ENCODE measurements around the gene MMP24.

DNA sequence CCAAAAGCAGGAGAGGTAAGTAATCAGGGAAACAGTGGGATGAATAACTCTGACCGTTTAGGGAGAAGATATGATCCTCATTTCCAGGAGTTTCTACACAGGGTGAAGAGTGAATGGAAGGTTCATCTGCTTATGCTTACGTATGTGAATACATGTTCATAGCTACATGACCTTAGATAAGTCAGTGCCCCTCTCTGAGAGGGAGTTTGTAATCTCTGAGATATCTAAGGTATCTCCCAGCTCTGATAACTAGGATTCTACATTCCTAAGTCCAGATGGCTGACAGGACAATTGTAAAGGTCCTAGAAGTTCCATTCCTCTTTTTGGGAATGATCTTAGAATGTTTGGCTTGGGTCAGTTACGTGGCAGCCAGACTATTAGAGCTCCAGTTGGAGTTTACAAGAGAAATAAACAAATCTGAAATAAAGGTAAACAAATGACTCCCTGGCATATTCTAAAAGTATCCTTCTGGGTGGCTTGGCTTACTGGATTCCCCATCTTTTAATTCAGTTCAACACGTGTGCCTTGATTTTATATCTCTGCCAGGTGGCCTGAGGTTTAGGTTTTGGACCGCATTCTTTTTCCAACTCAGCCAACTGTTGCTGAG is 38.8 kb upstream of the MMP24 start:
- TF ChIP-seq, protein P1, sequence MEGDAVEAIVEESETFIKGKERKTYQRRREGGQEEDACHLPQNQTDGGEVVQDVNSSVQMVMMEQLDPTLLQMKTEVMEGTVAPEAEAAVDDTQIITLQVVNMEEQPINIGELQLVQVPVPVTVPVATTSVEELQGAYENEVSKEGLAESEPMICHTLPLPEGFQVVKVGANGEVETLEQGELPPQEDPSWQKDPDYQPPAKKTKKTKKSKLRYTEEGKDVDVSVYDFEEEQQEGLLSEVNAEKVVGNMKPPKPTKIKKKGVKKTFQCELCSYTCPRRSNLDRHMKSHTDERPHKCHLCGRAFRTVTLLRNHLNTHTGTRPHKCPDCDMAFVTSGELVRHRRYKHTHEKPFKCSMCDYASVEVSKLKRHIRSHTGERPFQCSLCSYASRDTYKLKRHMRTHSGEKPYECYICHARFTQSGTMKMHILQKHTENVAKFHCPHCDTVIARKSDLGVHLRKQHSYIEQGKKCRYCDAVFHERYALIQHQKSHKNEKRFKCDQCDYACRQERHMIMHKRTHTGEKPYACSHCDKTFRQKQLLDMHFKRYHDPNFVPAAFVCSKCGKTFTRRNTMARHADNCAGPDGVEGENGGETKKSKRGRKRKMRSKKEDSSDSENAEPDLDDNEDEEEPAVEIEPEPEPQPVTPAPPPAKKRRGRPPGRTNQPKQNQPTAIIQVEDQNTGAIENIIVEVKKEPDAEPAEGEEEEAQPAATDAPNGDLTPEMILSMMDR (conservative IDR thresholded peaks at IDR 0.05 in 1 of 2, IDR thresholded peaks at IDR 0.05 in 1 of 2; ENCODE audit: low read depth in 1 of 2, low read length in 2 of 2) = no peak
- TF ChIP-seq EZH2 (IDR thresholded peaks at IDR 0.05; ENCODE audit: low read length, missing control alignments) = no peak

All from fibroblast of lung (primary cell).